Neuronal stem cell (in vitro differentiated cells): ENCODE data around the gene STAB2.

Experiments used
- DNase-seq: peaks from one replicate; pipeline ENCODE4 v3.0.0-alpha.2; 2013; ENCODE audit warnings: low spot score
- H2AFZ ChIP-seq: one replicate; pipeline ENCODE4 v1.6.1; 2013; ENCODE audit warnings: mild to moderate bottlenecking, low read length, inconsistent platforms
- H2AK5ac ChIP-seq: 2 replicates; pipeline ENCODE4 v1.6.1; 2013; ENCODE audit warnings: low read depth, mild to moderate bottlenecking, inconsistent platforms, low read length, moderate library complexity, mixed read lengths
- H2BK120ac ChIP-seq: 2 replicates; pipeline ENCODE4 v1.6.1; 2013; ENCODE audit warnings: low read depth, mild to moderate bottlenecking, inconsistent platforms, low read length, moderate library complexity, mixed read lengths
- H2BK12ac ChIP-seq: one replicate; pipeline ENCODE4 v1.6.1; 2013; ENCODE audit warnings: low read length, inconsistent platforms
- H2BK15ac ChIP-seq: 2 replicates; pipeline ENCODE4 v1.6.1; 2013; ENCODE audit warnings: mild to moderate bottlenecking, low read length, inconsistent platforms, mixed read lengths
- H2BK5ac ChIP-seq: one replicate; pipeline ENCODE4 v1.6.1; 2013; ENCODE audit warnings: inconsistent platforms, mild to moderate bottlenecking, low read length, moderate library complexity
- H3K14ac ChIP-seq: one replicate; pipeline ENCODE4 v1.6.1; 2013; ENCODE audit warnings: low read length, inconsistent platforms
- H3K18ac ChIP-seq: 2 replicates; pipeline ENCODE4 v1.6.1; 2013; ENCODE audit warnings: low read length, inconsistent platforms
- H3K23ac ChIP-seq: 2 replicates; pipeline ENCODE4 v1.6.1; 2013; ENCODE audit warnings: low read depth, mild to moderate bottlenecking, mixed read lengths, low read length, inconsistent platforms; ENCODE audit not compliant: poor library complexity
- H3K27ac ChIP-seq: replicated peaks from 3 replicates; pipeline ENCODE4 v1.5.1; 2013; ENCODE audit warnings: low read length, inconsistent platforms
- H3K27me3 ChIP-seq, 3 experiments: 2 replicates each; pipeline ENCODE4 v1.6.1; 2013; ENCODE audit warnings: low read length in 3 of 3, mild to moderate bottlenecking in 2 of 3, inconsistent platforms in 1 of 3, low read depth in 1 of 3, mixed read lengths in 1 of 3, moderate library complexity in 1 of 3; ENCODE audit not compliant: control insufficient read depth in 3 of 3, insufficient read depth in 3 of 3
- H3K36me3 ChIP-seq, 2 donors: replicated peaks in 1 of 2; 2 replicates each; pipeline ENCODE4 v1.6.1; 2013; ENCODE audit warnings: low read length in 2 of 2; ENCODE audit not compliant: control insufficient read depth in 2 of 2, insufficient read depth in 2 of 2
- H3K4ac ChIP-seq: 2 replicates; pipeline ENCODE4 v1.6.1; 2013; ENCODE audit warnings: inconsistent platforms, mild to moderate bottlenecking, low read length, moderate library complexity
- H3K4me1 ChIP-seq, 2 donors: 1 replicate in 1 of 2; 2 replicates in 1 of 2; pipeline ENCODE4 v1.6.1; 2013; ENCODE audit warnings: low read length in 2 of 2, low read depth in 1 of 2; ENCODE audit not compliant: control insufficient read depth in 2 of 2, insufficient read depth in 1 of 2
- H3K4me2 ChIP-seq: one replicate; pipeline ENCODE4 v1.6.1; 2013; ENCODE audit warnings: mild to moderate bottlenecking, low read length, inconsistent platforms; ENCODE audit not compliant: insufficient read depth, poor library complexity, severe bottlenecking
- H3K4me3 ChIP-seq, 2 donors: 2 replicates each; pipeline ENCODE4 v1.5.1; 2013; ENCODE audit warnings: low read length in 2 of 2, mild to moderate bottlenecking in 2 of 2, inconsistent platforms in 1 of 2, moderate library complexity in 1 of 2
- H3K79me1 ChIP-seq: one replicate; pipeline ENCODE4 v1.6.1; 2013; ENCODE audit warnings: low read depth, mild to moderate bottlenecking, inconsistent platforms, low read length, moderate library complexity
- H3K9ac ChIP-seq: one replicate; pipeline ENCODE4 v1.6.1; 2013; ENCODE audit warnings: mild to moderate bottlenecking, low read depth, low read length, inconsistent platforms; ENCODE audit not compliant: poor library complexity
- H3K9me3 ChIP-seq, 2 donors: replicated peaks in 1 of 2; 2 replicates each; pipeline versions ENCODE3 to v1.6.1; 2013; ENCODE audit warnings: low read length in 2 of 2, mild to moderate bottlenecking in 2 of 2, inconsistent platforms in 1 of 2, low read depth in 1 of 2, mixed read lengths in 1 of 2, moderate library complexity in 1 of 2; ENCODE audit not compliant: control insufficient read depth in 2 of 2, insufficient read depth in 1 of 2
- H4K8ac ChIP-seq: one replicate; pipeline ENCODE4 v1.6.1; 2013; ENCODE audit warnings: low read depth, mild to moderate bottlenecking, inconsistent platforms, low read length, moderate library complexity
- H4K91ac ChIP-seq: one replicate; pipeline ENCODE4 v1.6.1; 2013; ENCODE audit warnings: low read length, low read depth, mild to moderate bottlenecking, inconsistent platforms; ENCODE audit not compliant: poor library complexity
- WGBS, 2 donors: extraction: QIAGEN DNeasy Blood & Tissue Kit; methylation state at CpG; one replicate each; pipeline ENCODE4 v1.1.7; 2013; ENCODE audit warnings: missing lambda C conversion rate in 2 of 2, mixed read lengths in 1 of 2; ENCODE audit not compliant: insufficient read length in 2 of 2, insufficient replicate concordance in 1 of 2; ENCODE audit errors: extremely low coverage in 2 of 2; 5-methylcytosine and 5-hydroxymethylcytosine counted together

STAB2 gene

GRCh38 chr12:103731539-103731938, 144.5 kb downstream of the STAB2 start:
- WGBS, 2 donors, result no CpG with 5 or more reads among the region's 1 CpG
- no peak overlapping the region for H3K4me3 ChIP-seq
- H2BK120ac ChIP-seq, result no peak overlapping the region
- no peaks in the 10 kb centered on the region for H3K4me1 ChIP-seq
- H3K27ac ChIP-seq, result no peak overlapping the region
- H3K27me3 ChIP-seq, result peaks cover 0 to 8% (median 0%) of the 10 kb centered on the region in 3 experiments
- H3K4me2 ChIP-seq, result no peak overlapping the region
- H3K9ac ChIP-seq, result no peak overlapping the region
- H2AK5ac ChIP-seq, result no peak overlapping the region
- no peak overlapping the region for H2BK12ac ChIP-seq
- H2AFZ ChIP-seq, result no peak overlapping the region
- no peak overlapping the region for H2BK15ac ChIP-seq
- no peak overlapping the region for H4K91ac ChIP-seq
- no peak overlapping the region for H3K23ac ChIP-seq
- DNase-seq, result no peak
- H3K9me3 ChIP-seq, result peaks cover 0 to 3% of the 10 kb centered on the region in 2 donors
- H2BK5ac ChIP-seq, result no peak overlapping the region
- no peaks in the 10 kb centered on the region for H3K79me1 ChIP-seq
- H3K14ac ChIP-seq, result no peak overlapping the region
- no peak overlapping the region for H4K8ac ChIP-seq
- no peak overlapping the region for H3K4ac ChIP-seq
- no peak overlapping the region for H3K18ac ChIP-seq
- H3K36me3 ChIP-seq, result no peaks in the 10 kb centered on the region

DNA sequence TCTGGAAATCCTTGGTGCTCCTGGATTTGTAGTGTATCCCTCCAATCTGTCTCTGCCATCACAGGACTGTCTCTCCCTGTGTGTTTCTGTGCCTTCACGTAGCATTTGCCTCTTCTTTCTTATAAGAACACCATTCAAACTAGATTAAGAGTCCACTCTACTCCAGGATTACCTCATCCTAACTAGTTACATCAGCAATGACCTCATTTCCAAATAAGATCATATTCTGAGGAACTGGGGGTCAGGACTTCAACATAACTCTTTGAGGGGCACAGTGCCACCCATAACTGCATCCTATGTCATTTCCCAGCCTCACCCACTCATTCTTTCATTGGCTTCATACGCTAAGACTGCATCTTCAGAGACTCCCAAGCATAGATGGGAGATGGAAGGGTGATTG, 147.8 kb downstream of the STAB2 start:
- DNase-seq, result no peak
- H2BK15ac ChIP-seq, result no peak overlapping the region
- H3K4ac ChIP-seq, result no peak overlapping the region
- H3K27ac ChIP-seq, result no peak overlapping the region
- H3K9ac ChIP-seq, result no peak overlapping the region
- H4K91ac ChIP-seq, result no peak overlapping the region
- H3K23ac ChIP-seq, result no peak overlapping the region
- H2BK120ac ChIP-seq, result no peak overlapping the region
- no peaks in the 10 kb centered on the region for H3K36me3 ChIP-seq
- no peaks in the 10 kb centered on the region for H3K79me1 ChIP-seq
- H2AFZ ChIP-seq, result no peak overlapping the region
- H3K14ac ChIP-seq, result no peak overlapping the region
- H3K9me3 ChIP-seq, result peaks cover 0 to 3% of the 10 kb centered on the region in 2 donors
- no peak overlapping the region for H4K8ac ChIP-seq
- WGBS, 2 donors, result no CpG with 5 or more reads among the region's 2 CpGs
- peaks cover 0 to 6% (median 0%) of the 10 kb centered on the region in 3 experiments for H3K27me3 ChIP-seq
- H2BK5ac ChIP-seq, result no peak overlapping the region
- no peaks in the 10 kb centered on the region for H3K4me1 ChIP-seq
- no peak overlapping the region for H2BK12ac ChIP-seq
- H2AK5ac ChIP-seq, result no peak overlapping the region
- no peak overlapping the region for H3K4me2 ChIP-seq
- H3K4me3 ChIP-seq, result no peak overlapping the region
- no peak overlapping the region for H3K18ac ChIP-seq

DNA sequence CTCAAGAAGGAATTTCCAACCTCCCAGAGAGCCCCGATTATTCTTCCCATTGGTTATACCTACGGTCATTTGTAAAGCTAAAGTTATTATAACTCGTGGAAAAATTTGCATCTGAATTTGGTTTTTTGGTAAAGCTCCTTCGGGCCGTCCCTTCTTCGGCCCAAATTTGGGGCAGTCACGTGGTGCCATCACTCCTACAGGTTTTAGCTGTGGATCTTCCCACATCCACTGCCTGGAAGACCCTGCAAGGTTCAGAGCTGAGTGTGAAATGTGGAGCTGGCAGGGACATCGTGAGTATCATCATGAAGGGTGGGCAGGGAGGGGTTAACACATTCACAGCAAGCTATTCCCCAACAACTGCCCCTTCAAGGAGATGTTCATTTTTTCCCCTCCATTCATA, 148.2 kb downstream of the STAB2 start:
- Histone ChIP-seq H4K91ac (no peak overlapping the region), H2BK15ac (no peak overlapping the region), H3K4me3 (no peak overlapping the region), H3K23ac (no peak overlapping the region), H3K36me3 (no peaks in the 10 kb centered on the region), H2AFZ (no peak overlapping the region), H3K9ac (no peak overlapping the region), H4K8ac (no peak overlapping the region), H3K27ac (no peak overlapping the region), H3K79me1 (no peaks in the 10 kb centered on the region), H2BK120ac (no peak overlapping the region), H2BK5ac (no peak overlapping the region), H3K9me3 (peaks cover 0 to 3% of the 10 kb centered on the region in 2 donors), H3K18ac (no peak overlapping the region), H3K4me2 (no peak overlapping the region), H3K4me1 (no peaks in the 10 kb centered on the region), H3K27me3 (peaks cover 0 to 6% (median 0%) of the 10 kb centered on the region in 3 experiments), H2BK12ac (no peak overlapping the region), H3K4ac (no peak overlapping the region), H3K14ac (no peak overlapping the region), H2AK5ac (no peak overlapping the region)
- DNase-seq, result no peak
- no CpG with 5 or more reads among the region's 8 CpGs for WGBS, 2 donors

DNA sequence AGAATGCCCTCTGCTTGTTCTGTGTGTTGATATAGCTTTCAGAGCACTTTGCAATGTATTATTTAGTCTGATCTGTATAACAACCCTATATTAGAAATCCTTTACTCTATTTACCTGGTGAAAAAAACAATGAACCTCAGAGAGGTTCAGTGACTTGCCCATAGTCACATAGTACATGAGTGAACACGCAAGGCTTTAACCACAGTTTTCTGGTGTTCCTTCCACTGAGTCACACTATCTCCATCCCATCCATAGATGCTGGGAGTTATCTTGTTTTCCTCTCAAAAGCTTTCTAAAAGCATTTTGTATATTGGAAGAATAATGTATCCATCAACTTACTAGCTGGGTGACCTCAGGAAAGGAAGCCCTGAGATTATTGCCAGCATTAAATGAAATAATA, 149.5 kb downstream of the STAB2 start:
- H2BK120ac ChIP-seq, result no peak overlapping the region
- no peak overlapping the region for H3K4me2 ChIP-seq
- H4K91ac ChIP-seq, result no peak overlapping the region
- H3K4ac ChIP-seq, result no peak overlapping the region
- no peak overlapping the region for H3K14ac ChIP-seq
- DNase-seq, result no peak
- no peak overlapping the region for H2BK5ac ChIP-seq
- no peaks in the 10 kb centered on the region for H3K36me3 ChIP-seq
- no peak overlapping the region for H3K23ac ChIP-seq
- no peak overlapping the region for H3K4me3 ChIP-seq
- no peak overlapping the region for H3K27ac ChIP-seq
- no peak overlapping the region for H2AFZ ChIP-seq
- H3K9ac ChIP-seq, result no peak overlapping the region
- peaks cover 0 to 6% (median 0%) of the 10 kb centered on the region in 3 experiments for H3K27me3 ChIP-seq
- H4K8ac ChIP-seq, result no peak overlapping the region
- no peak overlapping the region for H2BK15ac ChIP-seq
- no peak overlapping the region for H2AK5ac ChIP-seq
- no peaks in the 10 kb centered on the region for H3K9me3 ChIP-seq
- no CpG with 5 or more reads among the region's 1 CpG for WGBS, 2 donors
- no peak overlapping the region for H2BK12ac ChIP-seq
- no peaks in the 10 kb centered on the region for H3K79me1 ChIP-seq
- H3K4me1 ChIP-seq, result no peaks in the 10 kb centered on the region
- H3K18ac ChIP-seq, result no peak overlapping the region
